Cardiac fibroblast (primary cell): ENCODE results near the gene MAB21L1.
A peak's percentile ranks its signal among the peaks of the same experiment; 100 is the strongest.

Experiments used
- DNase-seq, 2 donors: peaks; one replicate each; pipeline versions ENCODE4 v3.0.0 to v3.0.0-alpha.2; 2010; ENCODE audit warnings: low read depth in 2 of 2
- H3K4me3 ChIP-seq, 2 donors: replicated peaks in 1 of 2; 1 replicate in 1 of 2; 2 replicates in 1 of 2; pipeline ENCODE4 v1.5.1; 2011; ENCODE audit warnings: low read depth in 2 of 2, low read length in 2 of 2, mild to moderate bottlenecking in 2 of 2, moderate library complexity in 1 of 2
- CTCF ChIP-seq: IDR thresholded peaks from one replicate; pipeline ENCODE4 v1.5.1; 2011; ENCODE audit warnings: low read depth, mild to moderate bottlenecking, low read length, inconsistent platforms

Gene MAB21L1

GRCh38 chr13:35475212-35475959 is 1.1 kb downstream of the MAB21L1 start:
- peak overlapping the region; percentile 46 to 58 for H3K4me3 ChIP-seq
- TF ChIP-seq CTCF: no peak
- DNase-seq: peak; percentile 25 to 34

GRCh38 chr13:35474496-35475211 is 1.8 kb downstream of the MAB21L1 start:
- peak in 1 of 2 donors; percentile 15 for DNase-seq
- TF ChIP-seq CTCF: no peak
- H3K4me3 ChIP-seq: peak overlapping the region; percentile 46 to 58

- TF ChIP-seq CTCF: no peak
- no peak for DNase-seq
- no peak overlapping the region for H3K4me3 ChIP-seq
Observed at GRCh38 chr13:35473802-35474201, 2.7 kb downstream of the MAB21L1 start.

GRCh38 chr13:35473206-35473775 is 3.2 kb downstream of the MAB21L1 start:
- no peak for DNase-seq
- TF ChIP-seq CTCF: no peak
- no peak overlapping the region for H3K4me3 ChIP-seq

GRCh38 chr13:35472323-35472881 is 4.1 kb downstream of the MAB21L1 start:
- no peak overlapping the region for H3K4me3 ChIP-seq
- no peak for TF ChIP-seq CTCF
- DNase-seq: no peak

GRCh38 chr13:35471706-35472322 is 4.7 kb downstream of the MAB21L1 start:
- no peak for TF ChIP-seq CTCF
- no peak overlapping the region for H3K4me3 ChIP-seq
- DNase-seq: peak in 1 of 2 donors; percentile 6
